ENCODE data around the gene FAM3D. TPM values are rescaled to one million over a fixed set of nuclear protein-coding genes. Genes with fewer than 3 reads are reported as not detected.

The FAM3D gene
- total RNA-seq, 2 experiments from 2014 or later: not detected

- CTCF ChIA-PET: interaction anchor here (0.6 to 2.4 kb wide), 15 partner anchors 7 to 422 kb away, joined by 3 to 17 read pairs (median 4); no protein-coding TSS in a partner anchor
- POLR2A ChIA-PET: no interaction called here
Measured at GRCh38 chr3:58630710-58631092, 35.9 kb downstream of the FAM3D start.

- CTCF ChIA-PET: interaction anchor here (0.6 to 2.4 kb wide), 14 partner anchors 9 to 423 kb away, joined by 3 to 17 read pairs (median 4); no protein-coding TSS in a partner anchor
- POLR2A ChIA-PET: no interaction called here
Measured at GRCh38 chr3:58630076-58630709, 36.4 kb downstream of the FAM3D start.

- CTCF ChIA-PET: interaction anchor here (0.8 to 2.4 kb wide), 9 partner anchors 14 to 100 kb away, joined by 3 to 17 read pairs (median 4); no protein-coding TSS in a partner anchor
- POLR2A ChIA-PET: no interaction called here
Measured at GRCh38 chr3:58629629-58630028, 36.9 kb downstream of the FAM3D start.

GRCh38 chr3:58628823-58629562 is 37.6 kb downstream of the FAM3D start:
- ChIA-PET POLR2A (no interaction called here), CTCF (interaction anchor here (0.6 to 2.4 kb wide), 2 partner anchors 61 to 62 kb away, joined by 3 to 10 read pairs; no protein-coding TSS in a partner anchor)

- CTCF ChIA-PET: interaction anchor here (1.1 to 1.6 kb wide), 2 partner anchors 14 to 58 kb away, joined by 3 to 5 read pairs; no protein-coding TSS in a partner anchor
- POLR2A ChIA-PET: no interaction called here
Measured at GRCh38 chr3:58627941-58628340, 38.6 kb downstream of the FAM3D start.

- CTCF ChIA-PET: interaction anchor here (1.1 to 1.6 kb wide), 2 partner anchors 14 to 57 kb away, joined by 3 to 5 read pairs; no protein-coding TSS in a partner anchor
- POLR2A ChIA-PET: no interaction called here
Measured at GRCh38 chr3:58627570-58627885, 39.0 kb downstream of the FAM3D start.

GRCh38 chr3:58626841-58627569 is 39.6 kb downstream of the FAM3D start:
- POLR2A ChIA-PET: no interaction called here
- CTCF ChIA-PET: interaction anchor here (1.1 to 1.6 kb wide), 3 partner anchors 15 to 61 kb away, joined by 3 to 5 read pairs (median 3); no protein-coding TSS in a partner anchor

GRCh38 chr3:58625196-58625824 is 41.3 kb downstream of the FAM3D start:
- CTCF ChIA-PET: interaction anchor here (1.2 to 1.3 kb wide), 2 partner anchors 57 to 59 kb away, joined by 3 read pairs; no protein-coding TSS in a partner anchor
- POLR2A ChIA-PET: no interaction called here

- ChIA-PET CTCF (no interaction called here), POLR2A (no interaction called here)
Measured at GRCh38 chr3:58624550-58624949, 42.0 kb downstream of the FAM3D start.

GRCh38 chr3:58623961-58624360 is 42.6 kb downstream of the FAM3D start:
- CTCF ChIA-PET: interaction anchor here (1.8 kb wide), 1 partner anchor 8 kb away, joined by 6 read pairs; no protein-coding TSS in a partner anchor
- POLR2A ChIA-PET: no interaction called here

- CTCF ChIA-PET: interaction anchor here (1.8 kb wide), 1 partner anchor 8 kb away, joined by 6 read pairs; no protein-coding TSS in a partner anchor
- POLR2A ChIA-PET: no interaction called here
Measured at GRCh38 chr3:58623478-58623877, 43.1 kb downstream of the FAM3D start.

GRCh38 chr3:58622892-58623291 is 43.7 kb downstream of the FAM3D start:
- CTCF ChIA-PET: interaction anchor here (1.8 kb wide), 1 partner anchor 9 kb away, joined by 6 read pairs; no protein-coding TSS in a partner anchor
- POLR2A ChIA-PET: no interaction called here

- POLR2A ChIA-PET: no interaction called here
- CTCF ChIA-PET: interaction anchor here (1.8 kb wide), 1 partner anchor 9 kb away, joined by 6 read pairs; no protein-coding TSS in a partner anchor
Measured at GRCh38 chr3:58622436-58622835, 44.1 kb downstream of the FAM3D start.

GRCh38 chr3:58621086-58621830 is 45.3 kb downstream of the FAM3D start:
- ChIA-PET CTCF (no interaction called here), POLR2A (no interaction called here)

- ChIA-PET CTCF (no interaction called here), POLR2A (no interaction called here)
Measured at GRCh38 chr3:58620421-58620820, 46.2 kb downstream of the FAM3D start.

- CTCF ChIA-PET: interaction anchor here (1.5 kb wide), 1 partner anchor 14 kb away, joined by 3 read pairs; no protein-coding TSS in a partner anchor
- POLR2A ChIA-PET: no interaction called here
Measured at GRCh38 chr3:58617338-58617761, 49.2 kb downstream of the FAM3D start.

- ChIA-PET CTCF (interaction anchor here (1.0 to 1.1 kb wide), 2 partner anchors 16 to 46 kb away, joined by 3 read pairs; no protein-coding TSS in a partner anchor), POLR2A (no interaction called here)
Measured at GRCh38 chr3:58613236-58614132, 53.1 kb downstream of the FAM3D start.

GRCh38 chr3:58612830-58613229 is 53.7 kb downstream of the FAM3D start:
- CTCF ChIA-PET: interaction anchor here (1.0 to 1.1 kb wide), 2 partner anchors 17 to 45 kb away, joined by 3 read pairs; no protein-coding TSS in a partner anchor
- POLR2A ChIA-PET: no interaction called here

Measured in activated CD8-positive, alpha-beta memory T cell treated with anti-CD3 and anti-CD28 coated beads for 36 hours (primary cell).